ENCODE results near the gene ZNF98.

The ZNF98 gene

GRCh38 chr19:22422211-22422610 is at the start of gene ZNF98:
Gene ZNF98 (minus strand): TSS chr19:22422346. CDS start chr19:22422224, 122 bp downstream.
- DNase-seq, result no peak

- no peak for DNase-seq
These were observed 24.5 kb upstream of the ZNF98 start for GRCh38 chr19:22446605-22447004.

GRCh38 chr19:22438011-22438410 is 15.9 kb upstream of the ZNF98 start:
- no peak for DNase-seq

- no peak for DNase-seq
These were observed 6.1 kb upstream of the ZNF98 start for GRCh38 chr19:22427960-22428913.

GRCh38 chr19:22427547-22427946 is 5.4 kb upstream of the ZNF98 start:
- DNase-seq, result no peak

GRCh38 chr19:22426901-22427300 is 4.8 kb upstream of the ZNF98 start:
- DNase-seq, result no peak

GRCh38 chr19:22421797-22422196 is 349 bp downstream of the ZNF98 start:
- no peak for DNase-seq

- no peak for DNase-seq
These were observed 67.5 kb downstream of the ZNF98 start for GRCh38 chr19:22354665-22355064.

Measured in GOT3 (cell line).